DMS 273 (cell line): ENCODE data around the gene RNF180.

Source experiments
- DNase-seq: peaks from one replicate; lab custom pipeline; 2025; ENCODE audit not compliant: unreplicated experiment; lab: John Stamatoyannopoulos, UW

The RNF180 gene

GRCh38 chr5:64165500-64166200 is at the start of gene RNF180:
RNF180 (plus strand) TSS chr5:64165843; CDS start chr5:64200808, 34,965 bp downstream.
- peak; percentile 74 for DNase-seq

- DNase-seq = no peak
Observed at GRCh38 chr5:64125521-64125920, 40.1 kb upstream of the RNF180 start.

GRCh38 chr5:64126202-64126741 is 39.4 kb upstream of the RNF180 start:
- DNase-seq = no peak

- no peak for DNase-seq
Observed at GRCh38 chr5:64140018-64140417, 25.6 kb upstream of the RNF180 start.

- no peak for DNase-seq
Observed at GRCh38 chr5:64144425-64145215, 21.0 kb upstream of the RNF180 start.

- no peak for DNase-seq
Observed at GRCh38 chr5:64145216-64145895, 20.3 kb upstream of the RNF180 start.

- no peak for DNase-seq
Observed at GRCh38 chr5:64147379-64147778, 18.3 kb upstream of the RNF180 start.

GRCh38 chr5:64147849-64148441 is 17.7 kb upstream of the RNF180 start:
- peak; percentile 69 for DNase-seq

- peak; percentile 58 for DNase-seq
Observed at GRCh38 chr5:64149268-64149667, 16.4 kb upstream of the RNF180 start.

GRCh38 chr5:64149857-64150521 is 15.7 kb upstream of the RNF180 start:
- DNase-seq = no peak

- no peak for DNase-seq
Observed at GRCh38 chr5:64156261-64156660, 9.4 kb upstream of the RNF180 start.

GRCh38 chr5:64158827-64159226 is 6.8 kb upstream of the RNF180 start:
- no peak for DNase-seq

GRCh38 chr5:64160201-64160600 is 5.4 kb upstream of the RNF180 start:
- no peak for DNase-seq

GRCh38 chr5:64161420-64161819 is 4.2 kb upstream of the RNF180 start:
- DNase-seq = no peak

GRCh38 chr5:64163135-64163534 is 2.5 kb upstream of the RNF180 start:
- DNase-seq = no peak

GRCh38 chr5:64163746-64164145 is 1.9 kb upstream of the RNF180 start:
- DNase-seq = no peak

- DNase-seq = no peak
Observed at GRCh38 chr5:64164166-64164565, 1.5 kb upstream of the RNF180 start.

- DNase-seq = no peak
Observed at GRCh38 chr5:64165160-64165499, 513 bp upstream of the RNF180 start.

- peak; percentile 42 for DNase-seq
Observed at GRCh38 chr5:64166201-64166959, 737 bp downstream of the RNF180 start.

GRCh38 chr5:64176301-64176700 is 10.7 kb downstream of the RNF180 start:
- no peak for DNase-seq
